CD4-positive, alpha-beta T cell (primary cell): Measurements from ENCODE around the gene CCDC83. TPM values are rescaled to one million over a fixed set of nuclear protein-coding genes. Genes with fewer than 3 reads are reported as not detected.
"Not testable (repeated sequence)": the region's sequence is repeated elsewhere in the genome, so short reads cannot be mapped to it uniquely, and the experiment has no call there.

Experiments used
- ATAC-seq: fragments of 200-7000 bp; cut with Tn5 transposase; one replicate; pipeline ENCODE4 v1.10.0; 2022; ENCODE audit warnings: mild to moderate bottlenecking; ENCODE audit not compliant: poor library complexity
- CTCF ChIA-PET: fragments of 350-600 bp; sonication (Branson Sonifier 250); formaldehyde crosslinking; loops from one replicate; lab custom pipeline; 2021; ENCODE audit warnings: antibody characterized with exemption, inconsistent platforms; lab: Charles Lee
- POLR2A ChIA-PET: fragments of 350-600 bp; sonication (Branson Sonifier 250); formaldehyde crosslinking; loops from one replicate; lab custom pipeline; 2021; ENCODE audit warnings: antibody characterized with exemption, inconsistent platforms; lab: Charles Lee
- DNase-seq, 14 experiments: peaks; one replicate each; pipeline ENCODE4 v3.0.0-alpha.2; 2013 to 2020; ENCODE audit warnings: mixed read lengths in 2 of 14
- H3K27ac ChIP-seq, 2 donors: one replicate each; pipeline versions ENCODE4 v1.5.1 to v1.7.0; 2013; ENCODE audit warnings: low read length in 2 of 2, low read depth in 1 of 2, mild to moderate bottlenecking in 1 of 2
- H3K27me3 ChIP-seq, 2 experiments: 1 replicate in 1 of 2; 2 replicates in 1 of 2; pipeline versions ENCODE4 v1.6.1 to v1.7.0; 2013; ENCODE audit warnings: low read length in 2 of 2, control low read depth in 1 of 2, mild to moderate bottlenecking in 1 of 2, moderate library complexity in 1 of 2; ENCODE audit not compliant: insufficient read depth in 2 of 2, control insufficient read depth in 1 of 2
- H3K36me3 ChIP-seq: one replicate; pipeline ENCODE4 v1.6.1; 2013; ENCODE audit warnings: low read length, control low read depth; ENCODE audit not compliant: insufficient read depth
- H3K4me1 ChIP-seq: one replicate; pipeline ENCODE4 v1.6.1; 2013; ENCODE audit warnings: low read length, control low read depth; ENCODE audit not compliant: insufficient read depth
- H3K4me3 ChIP-seq: one replicate; pipeline ENCODE4 v1.5.1; 2013; ENCODE audit warnings: mild to moderate bottlenecking, low read length, moderate library complexity
- H3K9me3 ChIP-seq, 2 experiments: 1 replicate in 1 of 2; 2 replicates in 1 of 2; pipeline versions ENCODE4 v1.6.1 to v1.7.0; 2013; ENCODE audit warnings: low read length in 2 of 2, mild to moderate bottlenecking in 2 of 2, control low read depth in 1 of 2, moderate library complexity in 1 of 2; ENCODE audit not compliant: control insufficient read depth in 1 of 2, insufficient read depth in 1 of 2
- H3K27ac Mint-ChIP-seq: one replicate; pipeline ENCODE4 v1.8.0; 2020; ENCODE audit warnings: mixed read lengths
- H3K27me3 Mint-ChIP-seq: one replicate; pipeline ENCODE4 v1.8.0; 2021; ENCODE audit warnings: mixed read lengths
- H3K36me3 Mint-ChIP-seq: one replicate; pipeline ENCODE4 v1.8.0; 2021; ENCODE audit warnings: low read depth, mixed read lengths
- H3K4me1 Mint-ChIP-seq: one replicate; pipeline ENCODE4 v1.8.0; 2021; ENCODE audit warnings: low read depth, mixed read lengths
- H3K4me3 Mint-ChIP-seq: one replicate; pipeline ENCODE4 v1.8.0; 2020; ENCODE audit warnings: mild to moderate bottlenecking, mixed read lengths
- H3K9me3 Mint-ChIP-seq: one replicate; pipeline ENCODE4 v1.8.0; 2020; ENCODE audit warnings: mixed read lengths
- intact Hi-C, 2 experiments: fragments of 100-400 bp; cut with DNase I in 1 of 2; cut with micrococcal nuclease in 1 of 2; formaldehyde crosslinking; loops; one replicate each; pipeline versions ENCODE4 v1.15.1 to v1.9.0; 2023 to 2025; cut with DNase I, micrococcal nuclease
- total RNA-seq, 174 experiments: library from RNA in 2 of 174; stranded (reverse) in 2 of 174; gene quantifications; one replicate each; pipeline ENCODE4 v1.2.3 and lab custom pipeline; 2021 to 2026
- TF ChIP-seq, protein P1 (sequence below): fragments of 200-600 bp; IDR thresholded peaks from one replicate; pipeline ENCODE4 v1.8.0; 2022; ENCODE audit warnings: antibody characterized with exemption, mild to moderate bottlenecking

The CCDC83 gene
- total RNA-seq, 2 experiments from 2014 or later, result not detected

DNA sequence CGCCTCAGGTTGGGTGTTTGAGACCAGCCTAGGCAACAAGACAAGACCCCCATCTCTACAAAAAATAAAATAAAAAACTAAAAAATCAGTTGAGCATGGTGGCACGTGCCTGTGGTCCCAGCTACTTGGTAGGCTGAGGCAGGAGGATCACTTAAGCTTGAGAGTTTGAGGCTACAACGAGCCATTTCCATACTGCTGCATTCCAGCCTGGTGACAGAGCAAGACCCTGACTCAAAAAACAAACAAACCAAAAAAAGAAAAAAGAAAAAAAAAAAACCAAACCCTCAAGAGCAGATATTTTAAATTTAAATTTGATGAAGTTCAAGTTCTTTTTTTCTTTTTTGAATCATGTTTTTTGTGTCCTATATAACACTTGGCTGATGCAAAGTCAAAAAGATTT is 7.2 kb upstream of the CCDC83 start:
- no peaks in the 10 kb centered on the region for H3K9me3 Mint-ChIP-seq
- Histone ChIP-seq H3K4me1 (no peaks in the 10 kb centered on the region), H3K27ac (no peak overlapping the region), H3K9me3 (peaks cover 0 to 9% of the 10 kb centered on the region in 2 experiments), H3K36me3 (no peaks in the 10 kb centered on the region), H3K27me3 (no peaks in the 10 kb centered on the region), H3K4me3 (no peak overlapping the region)
- no peak overlapping the region for H3K27ac Mint-ChIP-seq
- no peaks in the 10 kb centered on the region for H3K27me3 Mint-ChIP-seq
- DNase-seq (no peak), ATAC-seq (no peak)
- POLR2A ChIA-PET, result no interaction called here
- H3K4me3 Mint-ChIP-seq, result no peak overlapping the region
- no peaks in the 10 kb centered on the region for H3K4me1 Mint-ChIP-seq
- TF ChIP-seq, protein P1, sequence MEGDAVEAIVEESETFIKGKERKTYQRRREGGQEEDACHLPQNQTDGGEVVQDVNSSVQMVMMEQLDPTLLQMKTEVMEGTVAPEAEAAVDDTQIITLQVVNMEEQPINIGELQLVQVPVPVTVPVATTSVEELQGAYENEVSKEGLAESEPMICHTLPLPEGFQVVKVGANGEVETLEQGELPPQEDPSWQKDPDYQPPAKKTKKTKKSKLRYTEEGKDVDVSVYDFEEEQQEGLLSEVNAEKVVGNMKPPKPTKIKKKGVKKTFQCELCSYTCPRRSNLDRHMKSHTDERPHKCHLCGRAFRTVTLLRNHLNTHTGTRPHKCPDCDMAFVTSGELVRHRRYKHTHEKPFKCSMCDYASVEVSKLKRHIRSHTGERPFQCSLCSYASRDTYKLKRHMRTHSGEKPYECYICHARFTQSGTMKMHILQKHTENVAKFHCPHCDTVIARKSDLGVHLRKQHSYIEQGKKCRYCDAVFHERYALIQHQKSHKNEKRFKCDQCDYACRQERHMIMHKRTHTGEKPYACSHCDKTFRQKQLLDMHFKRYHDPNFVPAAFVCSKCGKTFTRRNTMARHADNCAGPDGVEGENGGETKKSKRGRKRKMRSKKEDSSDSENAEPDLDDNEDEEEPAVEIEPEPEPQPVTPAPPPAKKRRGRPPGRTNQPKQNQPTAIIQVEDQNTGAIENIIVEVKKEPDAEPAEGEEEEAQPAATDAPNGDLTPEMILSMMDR, result no peak
- H3K36me3 Mint-ChIP-seq, result no peaks in the 10 kb centered on the region
- CTCF ChIA-PET, result interaction anchor here (1.2 kb wide), 1 partner anchor 24 kb away, joined by 3 read pairs; no protein-coding TSS in a partner anchor
- intact Hi-C loops, result no loop called here

DNA sequence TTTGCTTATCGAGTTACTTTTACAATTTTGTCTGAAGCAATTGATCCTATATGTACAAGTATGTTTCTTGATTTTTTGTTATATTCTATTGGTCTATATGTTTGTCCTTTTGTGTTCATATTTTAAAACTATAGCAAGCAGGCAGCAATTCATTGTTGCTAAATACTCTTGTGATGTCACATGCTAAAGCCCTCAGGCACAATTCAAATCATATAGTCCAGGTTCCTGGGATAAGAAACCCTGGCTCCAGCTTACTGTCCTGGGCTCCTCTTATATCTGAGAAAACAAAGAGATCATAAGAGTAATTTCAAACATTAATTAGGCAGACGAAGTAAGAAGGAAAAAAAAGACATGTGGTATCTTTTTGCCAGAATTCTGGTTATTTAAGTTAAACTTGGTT is 6.6 kb upstream of the CCDC83 start:
- intact Hi-C loops, result no loop called here
- H3K4me1 Mint-ChIP-seq, result no peaks in the 10 kb centered on the region
- no peaks in the 10 kb centered on the region for H3K4me1 ChIP-seq
- H3K27ac Mint-ChIP-seq, result no peak overlapping the region
- DNase-seq, result no peak
- POLR2A ChIA-PET, result no interaction called here
- no peaks in the 10 kb centered on the region for H3K36me3 Mint-ChIP-seq
- TF ChIP-seq, protein P1, result no peak
- no peak overlapping the region for H3K27ac ChIP-seq
- CTCF ChIA-PET, result interaction anchor here (1.2 kb wide), 1 partner anchor 25 kb away, joined by 3 read pairs; no protein-coding TSS in a partner anchor
- H3K27me3 ChIP-seq, result no peaks in the 10 kb centered on the region
- no peak overlapping the region for H3K4me3 Mint-ChIP-seq
- ATAC-seq, result no peak
- H3K9me3 Mint-ChIP-seq, result no peaks in the 10 kb centered on the region
- H3K4me3 ChIP-seq, result no peak overlapping the region
- H3K36me3 ChIP-seq, result no peaks in the 10 kb centered on the region
- H3K27me3 Mint-ChIP-seq, result no peaks in the 10 kb centered on the region
- peaks cover 0 to 9% of the 10 kb centered on the region in 2 experiments for H3K9me3 ChIP-seq

DNA sequence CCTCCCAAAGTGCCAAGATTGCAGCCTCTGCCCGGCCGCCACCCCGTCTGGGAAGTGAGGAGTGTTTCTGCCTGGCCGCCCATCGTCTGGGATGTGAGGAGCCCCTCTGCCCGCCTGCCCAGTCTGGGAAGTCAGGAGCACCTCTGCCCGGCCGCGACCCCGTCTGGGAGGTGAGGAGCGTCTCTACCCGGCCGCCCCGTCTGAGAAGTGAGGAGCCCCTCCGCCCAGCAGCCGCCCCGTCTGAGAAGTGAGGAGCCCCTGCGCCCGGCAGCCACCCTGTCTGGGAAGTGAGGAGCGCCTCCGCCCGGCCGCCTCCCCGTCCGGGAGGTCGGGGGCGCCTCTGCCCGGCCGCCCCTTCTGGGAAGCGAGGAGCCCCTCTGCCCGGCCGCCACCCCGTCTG is 2.4 kb upstream of the CCDC83 start:
- H3K27me3 Mint-ChIP-seq, ATAC-seq, H3K9me3 Mint-ChIP-seq, CTCF ChIA-PET, H3K27me3 ChIP-seq, H3K4me3 ChIP-seq, H3K4me3 Mint-ChIP-seq, H3K27ac ChIP-seq, DNase-seq, H3K36me3 Mint-ChIP-seq, H3K9me3 ChIP-seq, H3K36me3 ChIP-seq, H3K27ac Mint-ChIP-seq: not testable (repeated sequence)
- H3K4me1 Mint-ChIP-seq, result peaks cover 13% of the 10 kb centered on the region
- peaks cover 12% of the 10 kb centered on the region for H3K4me1 ChIP-seq
- POLR2A ChIA-PET, result interaction anchor here (0.6 kb wide), 1 partner anchor 256 kb away, joined by 3 read pairs; no protein-coding TSS in a partner anchor
- intact Hi-C loops, result loop anchor here (10.0 kb wide), 3 partner anchors 142 to 192 kb away; no protein-coding TSS in a partner anchor

DNA sequence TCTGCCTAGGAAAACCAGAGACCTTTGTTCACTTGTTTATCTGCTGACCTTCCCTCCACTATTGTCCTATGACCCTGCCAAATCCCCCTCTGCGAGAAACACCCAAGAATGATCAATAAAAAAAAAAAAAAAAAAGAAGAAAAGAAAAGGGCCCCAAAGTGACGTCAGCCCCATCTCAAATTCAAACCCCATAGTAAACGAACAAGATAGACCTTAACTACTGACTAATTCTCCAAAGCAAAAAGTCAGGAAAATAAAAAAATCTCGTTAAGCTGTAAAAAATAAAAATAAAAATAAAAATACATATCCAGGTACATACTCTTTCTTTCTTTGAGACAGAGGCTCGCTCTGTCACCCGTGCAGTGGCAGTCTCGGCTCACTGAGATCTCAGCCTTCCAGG is 1.6 kb upstream of the CCDC83 start:
- H3K27me3 ChIP-seq, H3K36me3 ChIP-seq, H3K36me3 Mint-ChIP-seq, H3K9me3 ChIP-seq, H3K27ac Mint-ChIP-seq, H3K4me3 ChIP-seq, POLR2A ChIA-PET, DNase-seq, H3K4me3 Mint-ChIP-seq, H3K27me3 Mint-ChIP-seq, H3K9me3 Mint-ChIP-seq, ATAC-seq, H3K27ac ChIP-seq: not testable (repeated sequence)
- H3K4me1 ChIP-seq, result peaks cover 12% of the 10 kb centered on the region
- H3K4me1 Mint-ChIP-seq, result peaks cover 13% of the 10 kb centered on the region
- CTCF ChIA-PET, result interaction anchor here (1.1 to 2.3 kb wide), 2 partner anchors 10 to 189 kb away, joined by 4 to 13 read pairs; partner anchors contain the start of gene CREBZF
- intact Hi-C loops, result loop anchor here (10.0 kb wide), 3 partner anchors 141 to 191 kb away; no protein-coding TSS in a partner anchor
